Tibial nerve (tissue), 4 donors: ENCODE data around the gene PPM1F. TPM values are rescaled to one million over a fixed set of nuclear protein-coding genes. Genes with fewer than 3 reads are reported as not detected.

Experiments used
- DNase-seq, 2 donors: peaks; one replicate each; pipeline ENCODE4 v3.0.0-alpha.2; 2019; ENCODE audit warnings: low spot score in 2 of 2
- H3K27ac ChIP-seq, 4 donors: fragments of 200-600 bp; sonication (generic) in 3 of 4; one replicate each; pipeline ENCODE4 v1.5.1; 2017 to 2019; ENCODE audit warnings: mild to moderate bottlenecking in 1 of 4
- H3K27me3 ChIP-seq, 2 donors: fragments of 200-600 bp; sonication (generic) in 1 of 2; one replicate each; pipeline versions ENCODE4 v1.5.1 to v1.6.0; 2017 to 2019
- H3K36me3 ChIP-seq, 3 donors: fragments of 200-600 bp; sonication (generic); one replicate each; pipeline ENCODE4 v1.5.1; 2018 to 2019
- H3K4me1 ChIP-seq, 4 donors: fragments of 200-600 bp; sonication (generic) in 3 of 4; one replicate each; pipeline ENCODE4 v1.5.1; 2017 to 2019
- H3K4me3 ChIP-seq, 4 donors: fragments of 200-600 bp; sonication (generic) in 3 of 4; one replicate each; pipeline ENCODE4 v1.5.1; 2017 to 2019; ENCODE audit warnings: mild to moderate bottlenecking in 1 of 4, moderate library complexity in 1 of 4
- H3K9me3 ChIP-seq, 4 donors: fragments of 200-600 bp; sonication (generic) in 3 of 4; one replicate each; pipeline ENCODE4 v1.5.1; 2017 to 2019
- CTCF ChIP-seq, 5 experiments: fragments of 200-600 bp in 3 of 5; fragments of 450-650 bp in 2 of 5; sonication (generic) in 3 of 5; IDR thresholded peaks; one replicate each; pipeline ENCODE4 v1.5.1; 2016 to 2019; ENCODE audit warnings: antibody characterized with exemption in 5 of 5, mild to moderate bottlenecking in 3 of 5, moderate library complexity in 2 of 5
- EP300 ChIP-seq, 2 donors: sonication (generic); formaldehyde crosslinking; IDR thresholded peaks; one replicate each; pipeline ENCODE4 v1.6.1; 2017; ENCODE audit warnings: antibody characterized with exemption in 2 of 2, mild to moderate bottlenecking in 1 of 2
- POLR2A ChIP-seq, 2 donors: fragments of 450-650 bp; IDR thresholded peaks; one replicate each; pipeline ENCODE4 v1.6.1; 2017; ENCODE audit warnings: antibody characterized with exemption in 2 of 2, mild to moderate bottlenecking in 2 of 2, moderate library complexity in 2 of 2
- WGBS, 2 donors: methylation state at CpG; one replicate each; pipeline ENCODE4 v1.1.5; 2018; 5-methylcytosine and 5-hydroxymethylcytosine counted together
- total RNA-seq, 4 donors: library from RNA; depleted of rRNA; stranded (reverse); fragments of >200 nt; gene quantifications; one replicate each; pipeline ENCODE4 v1.1.0, GENCODE V29; 2016

The PPM1F gene
- total RNA-seq, 4 donors from 2014 or later, result 59.4 to 78.3 (median 67.2) TPM

GRCh38 chr22:21919526-21920307, 32.9 kb downstream of the PPM1F start:
- H3K27me3 ChIP-seq, result no peaks in the 10 kb centered on the region

DNA sequence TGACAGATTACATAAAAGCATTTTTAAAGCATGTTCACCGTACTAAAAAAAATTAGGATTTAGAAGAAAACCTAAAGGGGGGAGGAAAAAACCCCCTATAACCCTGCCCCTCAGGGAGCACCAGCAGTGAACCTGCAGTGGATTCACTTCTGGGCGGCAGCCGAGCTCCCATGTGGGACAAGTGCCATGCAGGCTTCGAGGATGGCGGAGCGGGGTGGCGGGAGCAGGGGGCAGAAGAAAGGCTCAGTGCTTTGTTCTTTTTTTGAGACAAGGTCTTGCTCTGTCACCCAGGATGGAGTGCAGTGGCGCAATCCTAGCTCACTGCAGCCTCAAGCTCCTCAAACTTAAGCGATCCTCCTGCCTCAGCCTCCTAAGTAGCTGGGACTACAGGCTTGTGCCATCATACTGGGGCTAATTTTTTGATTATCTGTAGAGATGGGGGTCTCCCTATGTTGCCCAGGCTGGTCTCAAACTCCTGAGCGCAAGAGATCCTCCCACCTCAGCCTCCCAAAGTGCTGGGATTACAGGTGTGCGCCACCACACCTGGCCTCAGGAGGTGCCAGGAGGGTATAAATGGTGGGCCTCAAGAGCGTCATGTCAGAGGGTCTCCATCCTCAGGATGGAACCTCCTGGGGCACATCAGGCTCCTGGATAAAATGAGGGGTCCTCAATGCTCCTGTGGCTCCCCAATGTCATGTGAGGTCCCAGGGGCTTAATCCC, 34.0 kb downstream of the PPM1F start:
- DNase-seq, result no peak
- H3K4me1 ChIP-seq, result peaks cover 0 to 23% (median 8%) of the 10 kb centered on the region in 4 donors
- no peak overlapping the region for H3K4me3 ChIP-seq
- H3K27me3 ChIP-seq, result no peaks in the 10 kb centered on the region
- no peak for TF ChIP-seq EP300 (IDR thresholded peaks at IDR 0.05)
- no peak for TF ChIP-seq CTCF (IDR thresholded peaks at IDR 0.05)
- TF ChIP-seq POLR2A (IDR thresholded peaks at IDR 0.05), result no peak
- peak overlapping the region in 2 of 4 donors; percentile 28 to 47 for H3K27ac ChIP-seq
- H3K36me3 ChIP-seq, result peaks cover 0 to 50% (median 0%) of the 10 kb centered on the region in 3 donors
- 88 to 90% methylated on average over 12 of the region's 12 CpGs for WGBS, 2 donors
- no peaks in the 10 kb centered on the region for H3K9me3 ChIP-seq

More at GRCh38 chr22:21919526-21920307, 32.9 kb downstream of the PPM1F start:
- TF ChIP-seq CTCF (IDR thresholded peaks at IDR 0.05) (no peak), POLR2A (IDR thresholded peaks at IDR 0.05) (no peak), EP300 (IDR thresholded peaks at IDR 0.05) (no peak)
- Histone ChIP-seq H3K27ac (no peak overlapping the region), H3K36me3 (peaks cover 0 to 59% (median 0%) of the 10 kb centered on the region in 3 donors), H3K4me3 (no peak overlapping the region), H3K4me1 (peaks cover 0 to 23% (median 8%) of the 10 kb centered on the region in 4 donors), H3K9me3 (no peaks in the 10 kb centered on the region)
- no peak for DNase-seq
- 77 to 79% methylated on average over 20 of the region's 20 CpGs for WGBS, 2 donors

DNA sequence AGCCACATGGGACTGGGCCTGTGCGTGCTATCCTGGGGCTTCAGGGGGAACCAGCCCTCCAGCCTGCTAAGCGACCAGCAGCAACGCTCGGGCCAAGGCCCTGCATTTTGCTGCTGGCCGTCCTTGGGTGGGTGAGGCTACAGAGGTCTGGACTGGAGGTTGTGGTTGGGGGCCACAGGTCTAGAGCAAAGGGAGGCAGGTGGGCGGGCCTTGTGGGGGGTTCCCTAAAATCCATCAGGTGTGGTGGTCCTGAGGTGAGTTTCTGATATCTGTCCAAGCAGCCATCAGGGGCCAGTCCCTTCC, 34.7 kb downstream of the PPM1F start:
- Histone ChIP-seq H3K27ac (peak overlapping the region in 1 of 4 donors; percentile 47), H3K36me3 (peaks cover 0 to 43% (median 0%) of the 10 kb centered on the region in 3 donors), H3K4me3 (no peak overlapping the region), H3K4me1 (peaks cover 0 to 23% (median 8%) of the 10 kb centered on the region in 4 donors), H3K27me3 (no peaks in the 10 kb centered on the region), H3K9me3 (no peaks in the 10 kb centered on the region)
- no peak for DNase-seq
- TF ChIP-seq POLR2A (IDR thresholded peaks at IDR 0.05), result no peak
- TF ChIP-seq CTCF (IDR thresholded peaks at IDR 0.05), result no peak
- TF ChIP-seq EP300 (IDR thresholded peaks at IDR 0.05), result no peak
- WGBS, 2 donors, result 65 to 89% methylated on average over 4 to 5 of the region's 6 CpGs

GRCh38 chr22:21917181-21917958, 35.3 kb downstream of the PPM1F start:
- 26 to 44% methylated on average over 10 to 12 of the region's 17 CpGs for WGBS, 2 donors
- peaks cover 0 to 23% (median 8%) of the 10 kb centered on the region in 4 donors for H3K4me1 ChIP-seq
- peak overlapping the region in 2 of 4 donors; percentile 36 to 47 for H3K27ac ChIP-seq
- no peaks in the 10 kb centered on the region for H3K27me3 ChIP-seq
- TF ChIP-seq CTCF (IDR thresholded peaks at IDR 0.05) (no peak), POLR2A (IDR thresholded peaks at IDR 0.05) (no peak), EP300 (IDR thresholded peaks at IDR 0.05) (no peak)
- H3K4me3 ChIP-seq, result no peak overlapping the region
- peaks cover 0 to 37% (median 0%) of the 10 kb centered on the region in 3 donors for H3K36me3 ChIP-seq
- H3K9me3 ChIP-seq, result no peaks in the 10 kb centered on the region
- no peak for DNase-seq
